WTC11 (cell line): ENCODE measurements around the gene BAIAP2L1.

Experiments used
- ATF3 ChIP-seq: sonication (generic); formaldehyde crosslinking; conservative IDR thresholded peaks from 2 replicates; pipeline ENCODE4 v1.8.1; 2022; ENCODE audit warnings: mild to moderate bottlenecking, missing genetic modification reagents
- CREB1 ChIP-seq: sonication (generic); formaldehyde crosslinking; IDR thresholded peaks from 2 replicates; pipeline ENCODE4 v1.8.0; 2023; ENCODE audit warnings: mild to moderate bottlenecking, missing genetic modification reagents
- CTCF ChIP-seq: fragments of 200-600 bp; IDR thresholded peaks from 2 replicates; pipeline ENCODE4 v1.8.0; 2022; ENCODE audit warnings: antibody characterized with exemption
- E2F1 ChIP-seq: sonication (generic); formaldehyde crosslinking; IDR thresholded peaks from 2 replicates; pipeline ENCODE4 v1.8.0; 2022; ENCODE audit warnings: mild to moderate bottlenecking, missing genetic modification reagents
- E2F5 ChIP-seq: sonication (generic); formaldehyde crosslinking; IDR thresholded peaks from 2 replicates; pipeline ENCODE4 v1.8.1; 2022; ENCODE audit warnings: mild to moderate bottlenecking, moderate library complexity, missing genetic modification reagents
- FOXP1 ChIP-seq: sonication (generic); formaldehyde crosslinking; IDR thresholded peaks from 2 replicates; pipeline ENCODE4 v1.8.0; 2022; ENCODE audit warnings: missing genetic modification reagents, mild to moderate bottlenecking, moderate library complexity, borderline replicate concordance
- NFE2L1 ChIP-seq: sonication (generic); formaldehyde crosslinking; IDR thresholded peaks from 2 replicates; pipeline ENCODE4 v1.8.1; 2023; ENCODE audit warnings: missing genetic modification reagents
- PRRX2 ChIP-seq: fragments of 250-450 bp; sonication (Bioruptor Pico); IDR thresholded peaks from 2 replicates; pipeline ENCODE4 v1.8.0; 2021; ENCODE audit warnings: mild to moderate bottlenecking
- SMAD3 ChIP-seq: sonication (generic); formaldehyde crosslinking; IDR thresholded peaks from 2 replicates; pipeline ENCODE4 v1.8.0; 2022; ENCODE audit warnings: missing genetic modification reagents, mild to moderate bottlenecking, borderline replicate concordance
- SP1 ChIP-seq: sonication (generic); formaldehyde crosslinking; conservative IDR thresholded peaks from 2 replicates; pipeline ENCODE4 v1.8.1; 2022; ENCODE audit warnings: missing genetic modification reagents
- USF1 ChIP-seq: sonication (generic); formaldehyde crosslinking; IDR thresholded peaks from 2 replicates; pipeline ENCODE4 v1.8.0; 2022; ENCODE audit warnings: mild to moderate bottlenecking, missing genetic modification reagents
- ZBTB21 ChIP-seq: sonication (generic); formaldehyde crosslinking; IDR thresholded peaks from 2 replicates; pipeline ENCODE4 v1.8.1; 2023; ENCODE audit warnings: mild to moderate bottlenecking, missing genetic modification reagents, borderline replicate concordance
- ZNF416 ChIP-seq: fragments of 250-450 bp; sonication (Bioruptor Pico); IDR thresholded peaks from 2 replicates; pipeline ENCODE4 v1.9.0; 2021; ENCODE audit warnings: mild to moderate bottlenecking, inconsistent platforms
- ZNF671 ChIP-seq: fragments of 250-450 bp; sonication (Bioruptor Pico); IDR thresholded peaks from 2 replicates; pipeline ENCODE4 v1.8.0; 2021; ENCODE audit warnings: mild to moderate bottlenecking

DNA sequence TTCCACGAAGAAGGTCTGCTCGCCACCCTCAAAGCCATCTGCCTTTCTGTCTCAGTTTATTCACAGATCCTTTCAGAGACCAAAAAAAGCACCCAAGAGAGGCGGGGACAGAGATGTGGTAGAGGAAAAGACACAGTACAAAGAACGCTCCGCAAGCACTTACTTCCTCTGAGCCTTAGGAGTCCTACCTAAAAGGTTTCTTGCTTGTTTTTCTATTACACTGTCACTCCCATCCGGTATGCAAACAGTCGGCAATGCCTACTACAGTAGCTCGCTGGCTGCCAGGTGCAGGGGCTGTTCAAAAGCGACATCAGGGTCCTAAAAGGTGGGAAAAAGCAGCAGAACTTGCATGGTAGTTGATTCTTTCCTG lies 149.7 kb downstream of the BAIAP2L1 start:
- TF ChIP-seq CTCF (no peak), SP1 (CRISPR knock-in tag) (no peak), NFE2L1 (CRISPR knock-in tag) (no peak), ZNF416 (no peak), SMAD3 (CRISPR knock-in tag) (no peak), E2F5 (CRISPR knock-in tag) (no peak), E2F1 (CRISPR knock-in tag) (no peak), ZNF671 (CRISPR knock-in tag) (no peak), ZBTB21 (CRISPR knock-in tag) (no peak), FOXP1 (CRISPR knock-in tag) (no peak), PRRX2 (CRISPR knock-in tag) (no peak), ATF3 (no peak), CREB1 (CRISPR knock-in tag) (no peak), USF1 (no peak)
